ENCODE measurements around the gene CCDC86. TPM values are rescaled to one million over a fixed set of nuclear protein-coding genes. Genes with fewer than 3 reads are reported as not detected.

The CCDC86 gene
- total RNA-seq, 1 experiment from 2014 or later, result 21.9 TPM

GRCh38 chr11:60866911-60867870 is 25.3 kb downstream of the CCDC86 start, which contains the start of gene ZP1:
ZP1 (plus strand) TSS chr11:60867542; CDS start chr11:60867562, 20 bp downstream.
- DNase-seq, result peak in 1 of 2 experiments; percentile 14
- H3K4me1 ChIP-seq, result peaks cover 2% of the 10 kb centered on the region; the same call in 1 of the 2 replicates

GRCh38 chr11:60867871-60868681 is 26.2 kb downstream of the CCDC86 start:
- no peak for DNase-seq
- Histone ChIP-seq H3K9me3 (replicated peaks) (no peaks in the 10 kb centered on the region), H3K4me1 (peaks cover 5% of the 10 kb centered on the region; the same call in 1 of the 2 replicates), H3K27ac (no peak overlapping the region), H3K27me3 (no peaks in the 10 kb centered on the region), H3K36me3 (no peaks in the 10 kb centered on the region), H3K4me3 (no peak overlapping the region)

More at GRCh38 chr11:60866911-60867870, 25.3 kb downstream of the CCDC86 start, which contains the start of gene ZP1:
- no peak within 1 kb of the TSS for H3K27ac ChIP-seq
- no peak within 1 kb of the TSS for H3K4me3 ChIP-seq
- no peaks in the 10 kb centered on the region for H3K36me3 ChIP-seq
- H3K9me3 ChIP-seq (replicated peaks), result no peaks in the 10 kb centered on the region
- no peaks in the 10 kb centered on the region for H3K27me3 ChIP-seq

- no peaks in the 10 kb centered on the region for H3K9me3 ChIP-seq (replicated peaks)
- no peak for DNase-seq
- H3K4me3 ChIP-seq, result no peak overlapping the region
- H3K36me3 ChIP-seq, result no peaks in the 10 kb centered on the region
- no peaks in the 10 kb centered on the region for H3K27me3 ChIP-seq
- H3K4me1 ChIP-seq, result peaks cover 5% of the 10 kb centered on the region; the same call in 1 of the 2 replicates
- H3K27ac ChIP-seq, result no peak overlapping the region
Measured at GRCh38 chr11:60868682-60869450, 27.0 kb downstream of the CCDC86 start.

- peaks cover 5% of the 10 kb centered on the region; the same call in 1 of the 2 replicates for H3K4me1 ChIP-seq
- no peak for DNase-seq
- H3K27ac ChIP-seq, result no peak overlapping the region
- no peaks in the 10 kb centered on the region for H3K27me3 ChIP-seq
- H3K9me3 ChIP-seq (replicated peaks), result no peaks in the 10 kb centered on the region
- no peak overlapping the region for H3K4me3 ChIP-seq
- H3K36me3 ChIP-seq, result no peaks in the 10 kb centered on the region
Measured at GRCh38 chr11:60869451-60869825, 27.5 kb downstream of the CCDC86 start.

GRCh38 chr11:60870276-60870675 is 28.4 kb downstream of the CCDC86 start:
- Histone ChIP-seq H3K4me1 (peaks cover 5% of the 10 kb centered on the region; the same call in 1 of the 2 replicates), H3K4me3 (no peak overlapping the region), H3K9me3 (replicated peaks) (no peaks in the 10 kb centered on the region), H3K36me3 (no peaks in the 10 kb centered on the region), H3K27ac (no peak overlapping the region), H3K27me3 (no peaks in the 10 kb centered on the region)
- DNase-seq, result no peak

- H3K27me3 ChIP-seq, result no peaks in the 10 kb centered on the region
- peaks cover 5% of the 10 kb centered on the region; the same call in 1 of the 2 replicates for H3K4me1 ChIP-seq
- H3K36me3 ChIP-seq, result no peaks in the 10 kb centered on the region
- H3K9me3 ChIP-seq (replicated peaks), result no peaks in the 10 kb centered on the region
- no peak overlapping the region for H3K4me3 ChIP-seq
- no peak for DNase-seq
- H3K27ac ChIP-seq, result no peak overlapping the region
Measured at GRCh38 chr11:60870733-60871377, 28.9 kb downstream of the CCDC86 start.

GRCh38 chr11:60871378-60872061 is 29.6 kb downstream of the CCDC86 start:
- Histone ChIP-seq H3K9me3 (replicated peaks) (no peaks in the 10 kb centered on the region), H3K27ac (no peak overlapping the region), H3K27me3 (no peaks in the 10 kb centered on the region), H3K4me3 (no peak overlapping the region), H3K36me3 (no peaks in the 10 kb centered on the region), H3K4me1 (peaks cover 5% of the 10 kb centered on the region; the same call in 1 of the 2 replicates)
- DNase-seq, result no peak

- peak in 1 of 2 experiments; percentile 21 for DNase-seq
- Histone ChIP-seq H3K9me3 (replicated peaks) (no peaks in the 10 kb centered on the region), H3K36me3 (no peaks in the 10 kb centered on the region), H3K4me1 (peaks cover 5% of the 10 kb centered on the region; the same call in 1 of the 2 replicates), H3K4me3 (no peak overlapping the region), H3K27me3 (no peaks in the 10 kb centered on the region), H3K27ac (no peak overlapping the region)
Measured at GRCh38 chr11:60872124-60872960, 30.4 kb downstream of the CCDC86 start.

- Histone ChIP-seq H3K4me3 (no peak overlapping the region), H3K4me1 (peaks cover 5% of the 10 kb centered on the region; the same call in 1 of the 2 replicates), H3K36me3 (no peaks in the 10 kb centered on the region), H3K27ac (no peak overlapping the region), H3K27me3 (no peaks in the 10 kb centered on the region), H3K9me3 (replicated peaks) (no peaks in the 10 kb centered on the region)
- DNase-seq, result no peak
Measured at GRCh38 chr11:60872961-60873524, 31.1 kb downstream of the CCDC86 start.

- no peaks in the 10 kb centered on the region for H3K27me3 ChIP-seq
- no peaks in the 10 kb centered on the region for H3K9me3 ChIP-seq (replicated peaks)
- no peak overlapping the region for H3K27ac ChIP-seq
- DNase-seq, result no peak
- H3K4me3 ChIP-seq, result no peak overlapping the region
- H3K36me3 ChIP-seq, result no peaks in the 10 kb centered on the region
- H3K4me1 ChIP-seq, result peaks cover 5% of the 10 kb centered on the region; the same call in 1 of the 2 replicates
Measured at GRCh38 chr11:60873533-60873932, 31.6 kb downstream of the CCDC86 start.

- no peak for DNase-seq
- H3K9me3 ChIP-seq (replicated peaks), result no peaks in the 10 kb centered on the region
- no peaks in the 10 kb centered on the region for H3K27me3 ChIP-seq
- H3K4me1 ChIP-seq, result peaks cover 5% of the 10 kb centered on the region; the same call in 1 of the 2 replicates
- no peak overlapping the region for H3K4me3 ChIP-seq
- H3K36me3 ChIP-seq, result no peaks in the 10 kb centered on the region
- H3K27ac ChIP-seq, result no peak overlapping the region
Measured at GRCh38 chr11:60874421-60875365, 32.8 kb downstream of the CCDC86 start.

Measured in SJCRH30 (cell line).